Endothelial cell of umbilical vein (primary cell): ENCODE results near the gene FTO.

ENCODE experiments used
- FOS ChIP-seq: IDR thresholded peaks from 2 replicates; pipeline ENCODE4 v1.6.1; 2011; ENCODE audit warnings: mild to moderate bottlenecking, low read length, moderate library complexity, borderline replicate concordance; ENCODE audit not compliant: insufficient read depth
- POLR2A ChIP-seq: IDR thresholded peaks from 2 replicates; pipeline ENCODE4 v1.6.1; 2012; ENCODE audit warnings: low read depth, mild to moderate bottlenecking, control low read depth, low read length
- POLR2AphosphoS5 ChIP-seq: IDR thresholded peaks from 2 replicates; pipeline ENCODE4 v1.6.1; 2012; ENCODE audit warnings: low read depth, mild to moderate bottlenecking, control low read depth, low read length, moderate library complexity; ENCODE audit not compliant: insufficient read depth
- TF ChIP-seq, protein P1 (sequence below), 2 donors: IDR thresholded peaks; 1 replicate in 1 of 2; 2 replicates in 1 of 2; pipeline ENCODE4 v1.5.1; 2011; ENCODE audit warnings: low read length in 2 of 2, mild to moderate bottlenecking in 2 of 2, moderate library complexity in 2 of 2, control low read depth in 1 of 2, inconsistent platforms in 1 of 2, low read depth in 1 of 2; ENCODE audit not compliant: insufficient read depth in 1 of 2; ENCODE audit errors: extremely low read depth in 1 of 2

GRCh38 chr16:54006693-54007092 is 302.7 kb downstream of the FTO start:
- TF ChIP-seq, protein P1, sequence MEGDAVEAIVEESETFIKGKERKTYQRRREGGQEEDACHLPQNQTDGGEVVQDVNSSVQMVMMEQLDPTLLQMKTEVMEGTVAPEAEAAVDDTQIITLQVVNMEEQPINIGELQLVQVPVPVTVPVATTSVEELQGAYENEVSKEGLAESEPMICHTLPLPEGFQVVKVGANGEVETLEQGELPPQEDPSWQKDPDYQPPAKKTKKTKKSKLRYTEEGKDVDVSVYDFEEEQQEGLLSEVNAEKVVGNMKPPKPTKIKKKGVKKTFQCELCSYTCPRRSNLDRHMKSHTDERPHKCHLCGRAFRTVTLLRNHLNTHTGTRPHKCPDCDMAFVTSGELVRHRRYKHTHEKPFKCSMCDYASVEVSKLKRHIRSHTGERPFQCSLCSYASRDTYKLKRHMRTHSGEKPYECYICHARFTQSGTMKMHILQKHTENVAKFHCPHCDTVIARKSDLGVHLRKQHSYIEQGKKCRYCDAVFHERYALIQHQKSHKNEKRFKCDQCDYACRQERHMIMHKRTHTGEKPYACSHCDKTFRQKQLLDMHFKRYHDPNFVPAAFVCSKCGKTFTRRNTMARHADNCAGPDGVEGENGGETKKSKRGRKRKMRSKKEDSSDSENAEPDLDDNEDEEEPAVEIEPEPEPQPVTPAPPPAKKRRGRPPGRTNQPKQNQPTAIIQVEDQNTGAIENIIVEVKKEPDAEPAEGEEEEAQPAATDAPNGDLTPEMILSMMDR (IDR thresholded peaks at IDR 0.05; ENCODE audit: extremely low read depth in 1 of 2, insufficient read depth in 1 of 2, low read depth in 1 of 2, low read length in 2 of 2) = no peak
- no peak for TF ChIP-seq POLR2AphosphoS5
- TF ChIP-seq POLR2A = no peak
- no peak for TF ChIP-seq FOS
